ENCODE data around the gene CAMSAP1. TPM values are rescaled to one million over a fixed set of nuclear protein-coding genes. Genes with fewer than 3 reads are reported as not detected.

CAMSAP1 gene
- polyA plus RNA-seq, 3 donors = 0.71 to 9.0 (median 0.75) TPM

DNA sequence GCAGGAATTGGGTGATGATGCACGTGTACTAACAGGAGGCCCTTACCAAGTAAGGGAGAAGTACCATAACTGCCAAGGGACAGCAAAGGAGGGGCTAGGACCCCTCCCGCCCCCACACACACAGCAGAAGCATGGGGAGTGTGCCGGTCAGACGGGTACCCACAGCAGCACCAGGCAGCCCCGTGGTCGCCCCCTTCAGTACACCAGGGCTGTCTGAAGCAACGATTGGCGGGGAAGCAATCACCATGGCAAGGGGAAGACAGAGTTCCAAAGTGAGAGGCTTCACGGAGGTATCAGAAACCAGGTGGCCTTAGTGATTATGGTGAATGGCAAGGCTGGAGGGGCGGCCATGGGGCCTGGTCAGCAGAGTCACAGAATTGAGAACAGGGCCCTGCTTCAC lies 72.2 kb downstream of the CAMSAP1 start:
- Histone ChIP-seq H3K4me3 (replicated peaks in 1 of 3; ENCODE audit: low read depth in 2 of 3, low read length in 3 of 3) (no peak overlapping the region), H2AFZ (ENCODE audit: insufficient read depth, low read depth, low read length, poor library complexity, severe bottlenecking) (no peak overlapping the region), H3K36me3 (replicated peaks in 1 of 2; ENCODE audit: control insufficient read depth in 1 of 2, insufficient read depth in 2 of 2, low read length in 2 of 2) (peaks cover 2 to 27% of the 10 kb centered on the region in 2 donors), H3K27ac (ENCODE audit: low read depth in 1 of 2, low read length in 2 of 2) (no peak overlapping the region), H3K9me3 (replicated peaks in 1 of 2; ENCODE audit: control insufficient read depth in 1 of 2, insufficient read depth in 1 of 2, low read length in 2 of 2) (no peaks in the 10 kb centered on the region), H3K79me2 (ENCODE audit: insufficient read depth, low read length) (peaks cover 3% of the 10 kb centered on the region), H3K27me3 (ENCODE audit: control insufficient read depth in 2 of 2, insufficient read depth in 2 of 2, low read length in 2 of 2) (no peaks in the 10 kb centered on the region), H3K4me1 (ENCODE audit: control insufficient read depth in 1 of 2, insufficient read depth in 2 of 2, low read length in 2 of 2) (no peaks in the 10 kb centered on the region), H3K9ac (ENCODE audit: insufficient read depth, low read length, poor library complexity, severe bottlenecking) (no peak overlapping the region), H3K4me2 (replicated peaks; ENCODE audit: extremely low read depth, low read length, poor library complexity, severe bottlenecking) (no peak overlapping the region), H4K20me1 (ENCODE audit: insufficient read depth, low read length) (peaks cover 43% of the 10 kb centered on the region)
- H3K36me3 Mint-ChIP-seq = peaks cover 1 to 10% of the 10 kb centered on the region in 2 donors
- TF ChIP-seq, protein P1, sequence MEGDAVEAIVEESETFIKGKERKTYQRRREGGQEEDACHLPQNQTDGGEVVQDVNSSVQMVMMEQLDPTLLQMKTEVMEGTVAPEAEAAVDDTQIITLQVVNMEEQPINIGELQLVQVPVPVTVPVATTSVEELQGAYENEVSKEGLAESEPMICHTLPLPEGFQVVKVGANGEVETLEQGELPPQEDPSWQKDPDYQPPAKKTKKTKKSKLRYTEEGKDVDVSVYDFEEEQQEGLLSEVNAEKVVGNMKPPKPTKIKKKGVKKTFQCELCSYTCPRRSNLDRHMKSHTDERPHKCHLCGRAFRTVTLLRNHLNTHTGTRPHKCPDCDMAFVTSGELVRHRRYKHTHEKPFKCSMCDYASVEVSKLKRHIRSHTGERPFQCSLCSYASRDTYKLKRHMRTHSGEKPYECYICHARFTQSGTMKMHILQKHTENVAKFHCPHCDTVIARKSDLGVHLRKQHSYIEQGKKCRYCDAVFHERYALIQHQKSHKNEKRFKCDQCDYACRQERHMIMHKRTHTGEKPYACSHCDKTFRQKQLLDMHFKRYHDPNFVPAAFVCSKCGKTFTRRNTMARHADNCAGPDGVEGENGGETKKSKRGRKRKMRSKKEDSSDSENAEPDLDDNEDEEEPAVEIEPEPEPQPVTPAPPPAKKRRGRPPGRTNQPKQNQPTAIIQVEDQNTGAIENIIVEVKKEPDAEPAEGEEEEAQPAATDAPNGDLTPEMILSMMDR (IDR thresholded peaks at IDR 0.05) = no peak
- intact Hi-C loops (cut with micrococcal nuclease) = no loop called here
- no peak for DNase-seq
- no peak overlapping the region for H3K27ac Mint-ChIP-seq
- peaks cover 3% of the 10 kb centered on the region for H3K4me1 Mint-ChIP-seq
- peaks cover 0 to 2% (median 0%) of the 10 kb centered on the region in 7 donors for H3K9me3 Mint-ChIP-seq
- 98% methylated on average over 7 of the region's 10 CpGs for WGBS (ENCODE audit: insufficient coverage)
- H3K4me3 Mint-ChIP-seq = no peak overlapping the region
- H3K27me3 Mint-ChIP-seq (ENCODE audit: low read depth in 3 of 3) = no peaks in the 10 kb centered on the region

DNA sequence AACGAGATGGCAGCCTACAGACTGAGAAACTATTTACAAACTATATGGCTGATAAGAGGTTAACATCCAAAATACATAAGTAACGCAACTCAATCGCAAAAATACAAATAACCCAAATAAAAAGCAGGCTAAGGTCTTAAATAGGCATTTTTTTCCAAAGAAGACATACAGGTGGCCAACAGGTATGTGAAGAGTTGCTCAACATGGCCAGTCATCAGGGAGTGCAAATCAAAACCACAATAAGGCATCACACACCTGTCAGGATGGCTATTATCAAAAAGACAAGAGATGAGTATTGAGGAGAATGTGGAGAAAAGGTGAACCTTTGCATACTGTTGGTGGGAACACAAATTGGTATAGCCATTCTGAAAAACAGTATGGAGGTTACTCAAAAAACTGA lies 73.5 kb downstream of the CAMSAP1 start:
- no CpG with 5 or more reads among the region's 3 CpGs for WGBS (ENCODE audit: insufficient coverage)
- TF ChIP-seq, protein P1 (IDR thresholded peaks at IDR 0.05) = no peak
- Histone ChIP-seq H3K4me3 (replicated peaks in 1 of 3; ENCODE audit: low read depth in 2 of 3, low read length in 3 of 3) (no peak overlapping the region), H3K9ac (ENCODE audit: insufficient read depth, low read length, poor library complexity, severe bottlenecking) (no peak overlapping the region), H3K79me2 (ENCODE audit: insufficient read depth, low read length) (no peaks in the 10 kb centered on the region), H3K27ac (ENCODE audit: low read depth in 1 of 2, low read length in 2 of 2) (no peak overlapping the region), H4K20me1 (ENCODE audit: insufficient read depth, low read length) (peaks cover 33% of the 10 kb centered on the region), H3K4me1 (ENCODE audit: control insufficient read depth in 1 of 2, insufficient read depth in 2 of 2, low read length in 2 of 2) (no peaks in the 10 kb centered on the region), H3K27me3 (ENCODE audit: control insufficient read depth in 2 of 2, insufficient read depth in 2 of 2, low read length in 2 of 2) (no peaks in the 10 kb centered on the region), H3K36me3 (replicated peaks in 1 of 2; ENCODE audit: control insufficient read depth in 1 of 2, insufficient read depth in 2 of 2, low read length in 2 of 2) (peaks cover 0 to 23% of the 10 kb centered on the region in 2 donors), H3K9me3 (replicated peaks in 1 of 2; ENCODE audit: control insufficient read depth in 1 of 2, insufficient read depth in 1 of 2, low read length in 2 of 2) (peaks cover 0 to 6% of the 10 kb centered on the region in 2 donors), H2AFZ (ENCODE audit: insufficient read depth, low read depth, low read length, poor library complexity, severe bottlenecking) (no peak overlapping the region), H3K4me2 (replicated peaks; ENCODE audit: extremely low read depth, low read length, poor library complexity, severe bottlenecking) (no peak overlapping the region)
- Mint-ChIP-seq H3K4me1 (peaks cover 3% of the 10 kb centered on the region), H3K27ac (no peak overlapping the region), H3K4me3 (no peak overlapping the region), H3K36me3 (peaks cover 5 to 11% of the 10 kb centered on the region in 2 donors), H3K27me3 (ENCODE audit: low read depth in 3 of 3) (no peaks in the 10 kb centered on the region), H3K9me3 (peaks cover 0 to 7% (median 0%) of the 10 kb centered on the region in 7 donors)
- intact Hi-C loops (cut with micrococcal nuclease) = no loop called here
- DNase-seq = no peak

Data from CD14-positive monocyte (primary cell).